ENCODE measurements around the gene ADPRS.

The ADPRS gene

DNA sequence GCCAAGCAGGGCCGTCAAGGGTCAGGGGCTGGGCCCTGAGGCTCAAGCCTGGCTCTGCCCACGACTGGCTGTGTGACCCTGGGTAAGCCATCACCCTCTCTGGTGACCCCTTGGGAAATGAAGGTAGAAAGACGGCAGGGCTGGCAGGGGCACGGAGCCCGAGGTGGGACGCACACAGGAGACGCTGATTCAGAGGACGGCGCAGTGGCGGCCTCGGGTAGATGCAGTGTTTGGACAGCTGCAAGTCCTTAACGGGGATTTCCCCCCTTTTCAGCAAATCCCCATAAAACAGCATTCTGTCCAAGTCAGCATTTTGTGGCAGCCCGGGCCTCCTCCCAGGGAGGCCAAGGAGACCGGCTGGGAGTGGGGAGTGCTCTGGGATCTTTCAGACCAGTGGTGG, 19.6 kb downstream of the ADPRS start:
- no peak for DNase-seq (ENCODE audit: low read depth in 3 of 3)

DNA sequence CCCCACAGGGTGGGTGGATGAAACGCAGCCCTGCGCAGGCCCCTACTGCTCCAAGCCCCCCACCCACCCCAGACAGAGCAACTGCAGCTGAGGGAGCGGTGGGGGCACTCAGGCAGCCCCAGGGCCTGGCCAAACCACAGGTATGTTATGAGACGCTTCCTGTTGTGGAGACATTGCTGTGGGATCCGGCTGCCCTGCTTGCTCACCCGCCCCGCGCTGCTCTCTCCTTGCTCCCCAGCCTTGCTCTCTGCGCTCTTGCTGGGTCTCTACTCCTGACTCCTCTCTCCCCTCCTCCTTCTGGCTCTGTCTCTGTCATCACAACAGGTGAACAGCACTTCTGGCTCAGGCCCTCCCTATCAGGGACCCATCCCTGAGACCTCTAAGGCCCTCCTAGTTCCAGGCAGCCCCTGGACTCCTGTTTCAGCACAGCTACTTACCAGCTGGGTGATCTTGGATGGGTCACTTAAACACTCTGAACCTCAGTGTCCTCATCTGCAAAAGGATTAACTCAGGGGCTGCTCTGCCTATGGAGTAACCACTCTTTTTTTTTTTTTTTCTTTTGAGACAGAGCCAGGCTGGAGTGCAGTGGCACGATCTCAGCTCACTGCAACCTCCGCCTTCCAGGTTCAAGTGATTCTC, 20.5 kb downstream of the ADPRS start:
- DNase-seq (ENCODE audit: low read depth in 3 of 3) = no peak

DNA sequence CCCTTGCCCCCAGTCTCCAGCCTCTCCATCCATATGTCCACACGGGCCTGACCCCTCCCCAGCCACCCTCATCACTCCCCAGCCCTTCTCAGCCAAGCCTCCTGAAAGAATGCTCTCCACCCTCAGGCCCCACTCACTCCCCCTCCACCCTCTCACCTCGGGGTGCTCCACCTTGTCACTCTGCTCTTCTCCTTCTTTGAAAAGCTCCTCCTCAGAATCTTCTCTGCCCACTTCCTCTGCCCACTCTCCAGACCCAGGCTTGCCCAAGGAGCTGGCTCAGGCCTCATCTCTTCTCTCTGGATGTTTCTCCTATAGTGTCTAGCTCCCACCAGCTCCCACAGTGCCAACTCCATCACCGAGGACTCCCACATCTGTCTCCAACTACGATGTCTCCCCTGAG, 22.5 kb downstream of the ADPRS start:
- DNase-seq (ENCODE audit: low read depth in 3 of 3) = no peak

DNA sequence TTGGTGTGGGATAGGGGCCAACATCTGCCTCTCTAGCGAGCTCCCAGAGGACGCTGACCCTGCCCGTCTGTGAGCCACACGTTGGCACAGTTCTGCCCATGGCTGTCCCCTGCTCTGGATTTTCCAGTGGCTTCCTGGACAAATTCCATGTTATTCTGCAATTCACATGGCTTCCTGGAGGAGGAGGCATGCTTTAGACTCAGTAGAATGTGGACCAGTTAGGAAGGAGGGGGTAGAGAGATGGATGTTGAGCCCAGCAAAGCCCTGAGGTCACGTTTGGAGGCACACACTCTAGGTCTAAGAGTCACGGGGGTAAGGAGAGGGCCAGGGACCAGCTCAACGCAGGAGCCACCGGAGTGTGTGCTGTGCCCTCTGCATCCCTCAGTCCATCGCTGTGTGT, 24.1 kb downstream of the ADPRS start:
- no peak for DNase-seq (ENCODE audit: low read depth in 3 of 3)

DNA sequence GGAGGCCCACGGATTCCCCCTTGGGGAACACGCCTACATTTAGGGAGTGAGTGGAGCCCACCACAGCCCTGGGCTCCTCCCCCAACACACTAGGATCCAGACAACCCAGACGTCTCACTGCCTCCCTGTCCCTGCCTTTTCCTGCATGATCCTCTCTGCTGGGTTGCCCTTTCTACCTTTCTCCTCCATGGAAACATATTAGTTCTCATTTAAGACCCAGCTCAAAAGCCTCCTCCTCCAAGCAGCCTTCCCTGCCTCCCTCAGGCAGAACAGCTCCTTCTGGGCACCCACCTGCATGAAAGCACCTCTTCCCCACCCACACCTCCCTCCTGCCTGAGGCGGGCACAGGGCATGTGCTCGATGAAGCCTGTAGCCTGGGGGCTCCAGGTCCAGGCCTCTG, 25.7 kb downstream of the ADPRS start:
- DNase-seq (ENCODE audit: low read depth in 3 of 3) = no peak

DNA sequence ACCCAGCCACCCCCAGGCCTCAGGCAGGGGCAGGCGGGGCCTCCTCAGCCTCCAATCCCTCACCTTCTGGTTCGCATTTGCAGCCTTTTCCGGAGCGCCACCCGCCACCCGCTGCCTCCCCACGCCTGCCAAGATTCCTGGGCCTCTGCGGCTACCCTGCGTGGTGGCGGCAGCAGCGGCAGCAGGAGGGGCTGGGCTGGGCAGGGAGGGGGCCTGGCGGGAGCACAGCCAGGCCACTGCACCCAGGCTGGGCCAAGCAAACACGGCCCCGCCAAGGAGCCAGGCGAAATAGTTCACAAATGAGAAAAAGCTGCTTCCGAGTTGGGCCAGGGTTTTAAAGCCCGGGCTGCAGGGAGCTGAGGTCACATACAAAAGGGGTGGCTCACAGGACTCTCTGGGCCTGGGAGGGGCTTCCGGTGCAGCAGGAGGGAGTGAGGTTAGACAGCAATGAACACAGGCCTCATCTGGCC, 26.5 kb downstream of the ADPRS start:
- DNase-seq (ENCODE audit: low read depth in 3 of 3) = no peak

DNA sequence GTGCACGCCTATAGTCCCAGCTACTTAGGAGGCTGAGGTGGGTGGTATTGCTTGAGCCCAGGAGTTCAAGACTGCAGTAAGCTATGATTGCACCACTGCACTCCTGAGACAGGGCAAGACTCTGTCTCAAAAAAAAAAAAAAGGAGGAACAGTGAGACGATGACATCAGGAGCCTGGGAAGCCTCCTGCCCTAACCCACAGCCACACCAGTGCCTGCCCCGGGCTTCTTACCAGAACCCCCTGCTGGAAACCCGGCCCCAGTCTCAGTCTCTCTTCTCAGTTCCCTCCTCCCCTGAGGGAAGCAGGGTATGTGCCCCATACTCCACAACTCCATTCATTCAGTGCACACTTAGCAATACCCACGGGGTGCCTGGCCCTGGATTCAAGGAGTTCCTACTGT, 27.2 kb downstream of the ADPRS start:
- DNase-seq (ENCODE audit: low read depth in 3 of 3) = no peak

DNA sequence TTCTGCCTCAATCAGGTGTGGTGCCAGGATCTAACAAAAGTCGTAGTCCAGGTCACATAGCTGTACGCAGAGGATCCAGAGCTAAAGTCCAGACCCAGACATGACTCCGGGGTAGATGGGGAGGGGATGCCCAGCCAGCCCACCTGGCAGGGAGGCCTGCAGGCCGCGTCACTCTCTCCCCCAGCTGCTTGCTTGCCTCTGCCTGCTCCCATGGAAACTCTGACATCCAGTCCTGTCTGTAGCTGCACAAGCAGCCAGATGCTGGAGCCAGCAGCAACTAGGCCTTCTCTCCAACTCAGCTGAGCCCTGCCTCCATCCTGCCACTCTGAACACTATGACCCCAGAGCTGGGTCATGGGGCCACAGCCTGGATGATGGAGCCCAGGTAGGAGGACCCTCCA, 28.2 kb downstream of the ADPRS start:
- DNase-seq (ENCODE audit: low read depth in 3 of 3) = no peak

DNA sequence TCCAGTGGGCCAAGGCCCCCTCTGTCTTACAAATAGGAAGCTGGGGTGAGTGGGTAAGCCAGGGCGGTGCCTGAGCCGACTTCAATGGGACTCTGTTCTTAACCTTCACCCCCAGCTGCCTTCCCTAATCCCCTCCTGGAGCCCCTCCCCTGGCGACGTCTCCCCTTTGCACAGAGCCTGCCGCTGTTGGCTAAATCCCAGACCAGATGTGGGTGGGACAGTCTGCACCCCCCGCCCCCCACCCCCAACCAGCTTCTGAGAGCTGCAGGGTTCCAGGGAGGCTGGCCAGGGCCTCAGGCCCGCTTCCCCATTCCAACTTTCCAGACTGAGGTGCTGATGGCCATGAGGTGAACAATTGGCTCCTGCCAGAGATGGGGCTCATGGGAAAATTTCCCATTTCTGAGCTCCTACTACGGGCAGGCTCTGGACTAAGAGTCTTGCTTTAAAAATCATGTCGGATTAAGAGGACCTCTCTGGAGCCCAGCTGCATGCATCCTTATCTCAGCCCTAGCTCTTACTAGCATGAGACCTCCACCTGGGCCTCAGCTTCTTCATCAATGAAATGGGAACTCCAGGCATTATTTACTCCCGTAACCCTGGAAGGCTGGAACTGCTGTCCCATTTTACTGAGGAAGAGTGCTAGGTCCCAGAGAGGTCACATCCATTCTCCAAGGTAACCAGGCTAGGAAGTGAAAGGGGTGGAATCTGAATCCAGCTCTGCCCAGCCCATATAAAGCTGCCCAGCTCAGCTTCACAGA, 29.9 kb downstream of the ADPRS start:
- DNase-seq (ENCODE audit: low read depth in 3 of 3) = no peak

DNA sequence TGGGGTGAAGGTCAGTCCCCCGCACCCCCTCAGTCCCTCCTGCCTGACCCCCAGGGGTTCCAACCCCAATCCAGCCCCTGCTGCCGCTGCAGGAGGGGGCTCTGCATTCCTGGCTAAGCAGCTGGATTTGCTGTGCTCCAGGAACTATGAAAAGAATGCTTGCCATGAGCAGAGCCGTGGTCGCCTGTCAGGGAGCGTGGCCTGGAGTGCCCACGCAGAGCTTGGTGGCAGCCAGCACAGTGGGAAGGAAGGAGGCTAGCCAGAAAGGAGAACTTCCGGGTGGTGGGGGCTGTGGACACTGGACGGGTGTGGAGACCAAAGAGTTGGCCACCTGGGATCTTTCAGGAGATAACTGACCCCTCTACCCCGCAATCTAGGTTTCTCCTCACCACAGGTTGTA, 30.8 kb downstream of the ADPRS start:
- DNase-seq (ENCODE audit: low read depth in 3 of 3) = no peak

DNA sequence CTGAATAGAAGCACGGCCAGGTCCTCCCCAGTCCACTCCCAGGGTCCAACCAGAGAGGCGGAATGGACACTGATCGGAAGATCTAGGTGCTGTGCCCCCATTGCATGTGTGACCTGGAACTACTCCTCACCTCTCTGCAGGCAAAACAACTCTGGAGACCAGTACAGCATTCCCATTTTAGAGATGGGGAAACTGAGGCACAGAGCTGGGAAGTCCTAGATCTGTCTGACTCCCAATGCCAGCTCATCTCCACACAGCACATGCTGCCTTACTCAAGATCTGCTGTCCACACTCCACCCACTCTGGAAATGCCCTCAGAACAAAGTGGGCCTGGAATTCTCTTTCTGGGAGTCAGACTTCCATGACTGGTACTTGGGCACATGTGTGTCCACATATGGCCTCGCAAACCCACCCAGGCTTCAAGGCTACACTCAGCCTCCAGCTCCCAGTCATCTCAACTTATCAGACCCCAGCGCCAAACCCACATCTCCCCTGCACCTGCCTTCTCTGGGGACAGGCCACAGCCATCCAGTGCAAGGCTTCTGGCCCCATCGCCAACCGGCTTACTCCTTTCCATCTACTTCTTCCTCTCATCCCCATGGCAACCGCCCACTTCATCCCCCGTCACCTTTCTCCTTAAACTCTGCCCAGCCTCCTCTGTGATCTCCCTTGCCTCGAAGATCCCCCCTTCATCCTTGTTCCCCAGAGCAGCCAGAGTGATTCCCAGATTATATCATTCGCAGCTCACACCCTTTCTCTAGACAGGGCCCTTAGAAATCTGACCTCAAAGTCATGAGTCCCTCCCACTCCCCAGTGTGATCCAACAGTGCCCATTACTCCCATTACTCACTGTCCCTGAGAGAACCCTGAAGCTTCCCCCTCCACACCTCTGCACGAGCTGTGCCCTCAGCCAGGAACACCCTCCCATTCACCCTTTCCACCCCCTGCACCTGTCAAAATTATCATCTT, 33.7 kb downstream of the ADPRS start:
- DNase-seq (ENCODE audit: low read depth in 3 of 3) = no peak

DNA sequence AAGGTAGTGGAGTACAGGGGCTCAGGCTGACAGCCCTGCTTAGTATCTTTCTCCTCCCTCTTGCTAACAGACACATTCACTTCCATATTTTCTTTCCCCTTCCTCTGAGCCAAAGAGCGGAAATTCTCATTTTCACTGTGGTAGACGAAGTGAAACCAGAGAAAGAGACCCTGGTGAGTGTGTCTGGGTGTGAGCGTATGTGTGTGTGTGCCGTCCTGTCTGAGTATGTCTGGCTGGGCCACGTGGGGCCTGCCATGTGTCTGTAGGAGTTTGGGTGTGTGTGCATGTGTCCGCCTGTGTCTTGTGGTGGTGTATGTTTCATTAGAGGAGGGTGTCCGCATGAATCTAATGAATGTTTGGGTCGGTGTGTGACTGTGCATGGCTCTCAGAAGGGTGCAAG, 34.7 kb downstream of the ADPRS start:
- no peak for DNase-seq (ENCODE audit: low read depth in 3 of 3)

DNA sequence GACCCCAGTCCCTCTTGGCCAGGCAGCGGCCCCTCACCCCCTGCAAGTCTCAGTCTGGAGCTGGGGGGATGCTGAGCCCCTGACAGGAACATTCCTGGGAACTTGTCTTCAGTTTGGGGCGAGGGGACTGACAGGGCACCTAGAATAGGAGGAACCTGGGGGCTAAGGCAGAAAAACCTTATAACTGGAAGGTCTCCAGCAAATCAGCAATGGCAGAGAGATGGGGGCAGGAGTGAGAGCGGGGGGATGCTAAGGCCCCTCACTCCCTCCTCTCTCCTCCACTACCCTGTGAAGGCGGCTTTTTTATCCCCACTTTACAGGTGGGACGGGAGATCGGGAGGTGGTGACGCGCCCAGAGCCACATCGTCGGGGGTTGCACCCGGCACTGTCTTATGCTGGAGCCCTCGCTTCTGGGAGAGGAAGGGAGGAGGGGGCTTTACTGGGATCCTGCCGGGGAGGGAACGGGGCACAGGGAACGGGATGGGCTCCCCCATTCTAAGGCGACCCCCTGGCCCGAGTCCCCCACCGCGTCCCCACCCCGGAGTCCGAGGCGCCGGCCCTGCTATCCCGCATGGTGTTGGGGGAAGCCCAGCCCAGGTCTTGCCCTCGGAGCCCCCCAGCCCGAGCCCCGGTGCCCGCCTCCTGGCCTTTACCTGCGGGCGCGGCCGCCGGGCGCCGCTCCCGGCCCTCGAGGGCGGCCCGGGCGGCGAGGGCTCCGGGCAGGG, 35.9 kb downstream of the ADPRS start:
- no peak for DNase-seq (ENCODE audit: low read depth in 3 of 3)

DNA sequence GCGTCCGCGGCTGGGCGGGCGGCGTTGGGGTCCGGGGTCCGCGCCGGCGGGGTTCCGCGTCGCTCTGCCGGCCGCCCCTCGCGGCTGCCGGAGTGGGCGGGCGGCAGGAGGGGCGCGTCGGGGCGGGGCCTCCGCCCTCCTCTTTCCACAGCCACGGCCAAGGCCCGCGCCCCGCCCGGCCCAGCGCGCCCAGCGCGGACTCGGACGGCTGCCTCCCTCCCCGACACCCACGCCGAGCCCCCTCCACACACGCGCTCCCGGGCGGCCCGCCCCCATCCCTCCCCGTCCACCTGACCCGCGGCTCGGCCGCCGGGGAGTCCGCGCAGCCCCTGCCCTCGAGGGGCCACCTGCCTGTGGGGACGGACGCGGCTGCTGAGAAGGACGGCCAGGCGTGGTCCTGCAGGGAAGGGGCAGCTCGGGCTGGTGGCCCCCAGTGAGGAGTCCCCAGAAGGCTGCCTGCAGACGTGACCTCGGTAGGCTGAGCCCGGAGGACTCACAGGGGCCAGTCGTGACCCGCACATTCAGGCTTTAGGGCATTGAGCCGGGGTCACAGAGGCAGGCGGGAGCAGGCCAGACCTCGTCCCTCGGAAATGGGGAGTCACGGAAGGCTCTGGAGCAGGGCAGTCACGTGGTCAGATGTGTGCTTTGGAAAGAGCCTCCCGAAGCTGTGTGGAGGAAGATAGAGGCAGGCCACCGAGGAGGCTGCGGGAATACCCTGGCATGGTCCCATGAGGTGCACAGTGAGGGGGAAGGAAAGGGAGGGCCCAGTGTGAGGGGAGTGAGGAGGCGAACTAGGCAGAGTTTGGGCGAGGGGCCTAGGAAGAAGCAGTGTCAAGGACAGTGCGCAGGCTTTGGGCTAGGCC, 36.7 kb downstream of the ADPRS start, which contains the start of gene COL8A2:
Gene COL8A2, minus strand, starts transcription at position 94 of the 863 bp plus-strand sequence. CDS start 24,980 bp downstream, outside the sequence.
- no peak for DNase-seq (ENCODE audit: low read depth in 3 of 3)

DNA sequence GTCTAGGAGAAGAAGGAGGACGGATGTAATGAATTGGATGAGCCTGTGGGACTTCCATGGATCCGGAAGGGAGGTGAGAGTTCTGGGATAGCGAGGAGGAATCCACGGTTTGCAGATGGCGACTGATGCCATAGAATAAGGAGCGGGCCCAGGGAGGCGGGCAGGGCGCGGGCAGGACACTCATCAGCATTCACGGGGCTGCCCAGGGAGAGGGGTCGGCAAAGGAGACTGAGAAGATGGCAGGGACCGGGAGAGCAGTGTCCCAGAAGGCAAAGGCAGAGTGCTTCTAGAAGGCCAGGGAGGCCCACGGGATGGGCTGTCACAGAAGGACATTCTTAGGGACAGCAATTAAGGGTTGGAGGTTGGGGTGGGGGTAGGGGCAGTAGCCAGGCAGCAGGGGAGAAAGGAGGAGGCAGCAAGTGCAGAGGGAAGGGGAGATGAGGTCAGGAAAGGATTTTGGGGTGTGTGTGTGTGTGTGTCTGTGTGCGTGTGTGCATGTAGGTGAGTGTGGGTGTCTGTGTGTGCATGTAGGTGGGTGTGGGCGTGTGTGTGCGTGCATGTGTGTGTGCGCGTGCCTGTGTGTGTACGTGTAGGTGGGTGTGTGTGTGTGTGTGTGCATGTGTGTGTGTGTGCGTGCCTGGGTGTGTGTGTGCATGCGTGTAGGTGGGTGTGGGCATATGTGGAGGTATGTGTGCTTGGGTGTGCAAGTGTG, 37.5 kb downstream of the ADPRS start:
- DNase-seq (ENCODE audit: low read depth in 3 of 3) = no peak

DNA sequence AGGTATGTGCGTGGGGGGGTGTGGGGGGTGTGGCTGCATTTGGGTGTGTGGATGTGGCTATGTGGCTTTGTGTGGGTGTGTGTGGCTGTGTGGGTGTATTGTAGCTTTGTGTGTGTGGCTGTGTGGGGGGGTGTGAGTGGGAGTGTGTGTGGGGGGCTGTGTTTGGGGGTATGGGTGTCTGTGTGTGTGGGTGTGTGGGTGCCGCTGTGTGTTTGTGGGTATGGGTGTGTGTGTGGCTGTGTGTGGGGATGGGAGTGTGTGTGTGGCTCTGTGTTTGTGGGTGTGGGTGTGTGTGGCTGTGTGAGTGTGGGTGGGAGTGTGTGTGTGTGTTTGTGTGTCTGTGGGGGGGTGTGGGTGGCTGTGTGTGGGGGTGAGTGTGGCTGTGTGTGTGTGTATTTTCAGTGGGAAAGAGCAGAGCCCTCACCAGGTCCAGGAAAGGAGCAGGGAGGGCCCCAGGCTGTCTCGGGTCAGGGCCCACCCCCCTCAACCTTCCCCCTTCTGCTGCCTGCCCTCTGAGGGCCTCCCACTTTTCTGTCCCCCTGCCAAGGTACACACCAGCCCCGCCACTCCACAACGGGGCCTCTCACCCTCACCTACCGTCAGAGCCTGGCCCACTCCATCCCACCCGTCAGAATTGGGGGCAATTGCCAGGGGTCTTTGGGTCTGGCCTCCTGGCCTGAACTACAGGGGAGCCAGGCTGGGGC, 38.3 kb downstream of the ADPRS start:
- no peak for DNase-seq (ENCODE audit: low read depth in 3 of 3)

DNA sequence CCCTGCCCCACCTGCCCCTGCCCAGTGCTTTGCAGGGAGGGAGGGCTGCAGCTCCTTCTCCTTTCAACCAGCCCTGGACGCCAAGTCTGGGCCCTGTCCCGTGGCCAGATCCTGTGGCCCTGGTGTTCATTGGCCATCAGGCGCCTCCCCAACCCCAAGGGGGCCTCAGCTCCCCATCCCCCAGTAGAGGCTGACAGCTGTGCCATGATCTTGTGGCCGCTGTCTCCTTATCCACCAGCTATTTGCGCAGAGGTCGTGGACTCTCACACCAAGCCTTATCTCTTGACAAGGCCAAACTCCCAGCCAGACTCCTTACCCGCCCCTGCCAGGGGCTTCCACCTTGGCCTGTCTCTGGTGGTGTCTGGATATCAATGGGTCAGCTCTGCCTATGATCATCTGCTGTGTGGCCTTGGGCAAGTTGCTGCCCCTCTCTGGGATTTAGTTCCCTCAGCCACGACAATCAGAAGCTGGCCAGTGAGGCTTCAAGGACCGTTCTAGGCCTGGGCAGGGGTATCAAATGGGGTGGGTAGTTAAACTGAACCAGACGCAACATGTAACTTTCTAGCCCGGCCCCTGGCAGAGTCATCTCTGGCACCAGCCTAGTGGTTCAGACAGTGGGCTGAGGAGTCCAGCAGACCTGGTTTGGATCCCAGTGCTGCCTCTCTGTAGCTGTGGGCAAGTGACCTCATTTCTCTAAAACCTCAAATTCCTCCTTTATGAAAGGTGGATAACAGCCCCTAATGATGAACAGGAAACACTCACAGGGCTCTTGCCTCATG, 39.6 kb downstream of the ADPRS start:
- DNase-seq (ENCODE audit: low read depth in 3 of 3) = no peak

DNA sequence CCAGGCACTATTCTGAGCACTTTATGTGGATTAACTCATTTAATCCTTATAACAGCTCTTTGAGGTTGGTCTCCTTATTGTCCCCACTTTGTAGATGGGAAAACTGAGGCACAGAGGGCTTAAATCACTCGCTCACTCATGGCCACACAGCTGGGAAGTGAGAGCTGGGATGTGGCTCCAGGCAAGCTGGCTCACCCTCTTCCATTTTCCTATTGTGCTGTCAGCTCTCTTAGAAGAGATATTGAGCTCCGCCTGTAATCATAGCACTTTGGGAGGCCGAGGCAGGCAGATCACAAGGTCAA, 40.2 kb downstream of the ADPRS start:
- no peak for DNase-seq (ENCODE audit: low read depth in 3 of 3)

DNA sequence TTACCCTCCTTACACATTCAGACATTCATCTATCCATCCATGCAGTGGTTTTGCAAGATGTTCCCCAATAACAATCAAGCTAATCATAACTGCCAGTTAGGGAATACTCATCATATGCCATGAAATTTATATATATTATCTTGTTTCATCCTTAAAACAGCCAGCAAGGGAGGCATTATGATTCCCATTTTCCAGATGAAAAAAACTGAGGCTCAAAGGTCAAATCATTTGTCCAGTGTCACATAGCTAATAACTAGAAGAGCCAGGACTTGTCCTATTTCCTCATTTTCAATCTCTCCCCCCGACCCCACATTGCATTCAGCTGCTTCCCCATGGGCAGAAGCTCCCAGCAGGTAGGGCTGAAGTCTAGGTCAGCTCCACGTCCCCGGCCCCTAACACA, 43.3 kb downstream of the ADPRS start:
- no peak for DNase-seq (ENCODE audit: low read depth in 3 of 3)

Data from stimulated activated CD4-positive, alpha-beta T cell treated with anti-CD3 and anti-CD28 coated beads, TNF-alpha, amount 100 ng/mL, for 48 hours (primary cell).